HepG2 (cell line): ENCODE results near the gene ANO10. TPM values are rescaled to one million over a fixed set of nuclear protein-coding genes. Genes with fewer than 3 reads are reported as not detected.

Source experiments
- ATAC-seq: fragments of 200-7000 bp; cut with Tn5 transposase; 3 replicates; pipeline ENCODE4 v1.9.1; 2020; ENCODE audit warnings: mild to moderate bottlenecking, moderate library complexity
- BruUV-seq: library from RNA; stranded (reverse); fragments of 400-500 nt; replicated peaks from 2 replicates; lab custom pipeline; 2021; lab: Mats Ljungman, UMichigan
- CTCF ChIA-PET: fragments of 300-600 bp; formaldehyde crosslinking; extraction: SDS; loops from one replicate; lab custom pipeline; 2021; ENCODE audit warnings: low total read pairs, inconsistent platforms, low intra/inter-chr PET ratio; lab: Yijun Ruan, JAX
- POLR2A ChIA-PET: fragments of 350-600 bp; sonication (Branson Sonifier 250); formaldehyde crosslinking; loops from one replicate; lab custom pipeline; 2020; ENCODE audit warnings: antibody characterized with exemption, inconsistent platforms; lab: Yijun Ruan, JAX
- DNase-seq: peaks from one replicate; pipeline ENCODE4 v3.0.0-alpha.2; 2015; ENCODE audit warnings: low spot score
- FAIRE-seq: peaks from 3 replicates; lab custom pipeline; 2011; peaks lifted over from hg19 to GRCh38; lab: Jason Lieb, UNC
- H2AFZ ChIP-seq: one replicate; pipeline ENCODE4 v1.6.1; 2011; ENCODE audit warnings: low read length, inconsistent platforms
- H3K27ac ChIP-seq: fragments of 300-600 bp; 3 replicates; pipeline ENCODE4 v1.8.0; 2011; ENCODE audit warnings: mixed run types, mild to moderate bottlenecking, mixed read lengths, low read length, inconsistent platforms; ENCODE audit not compliant: insufficient read depth; ENCODE audit errors: extremely low read length
- H3K27me3 ChIP-seq, 2 experiments: fragments of 200-600 bp in 1 of 2; 2 replicates in 1 of 2; 3 replicates in 1 of 2; pipeline versions ENCODE4 v1.6.0 to v1.8.0; 2011; ENCODE audit warnings: low read length in 2 of 2, mild to moderate bottlenecking in 2 of 2, moderate library complexity in 2 of 2, inconsistent platforms in 1 of 2; ENCODE audit not compliant: insufficient read depth in 2 of 2, control insufficient read depth in 1 of 2
- H3K36me3 ChIP-seq, 2 experiments: fragments of 200-600 bp in 1 of 2; replicated peaks in 1 of 2; 2 replicates in 1 of 2; 3 replicates in 1 of 2; pipeline versions ENCODE4 v1.5.1 to v1.8.0; 2011; ENCODE audit warnings: low read length in 2 of 2, inconsistent platforms in 1 of 2; ENCODE audit not compliant: insufficient read depth in 2 of 2, control insufficient read depth in 1 of 2
- H3K4me1 ChIP-seq: 2 replicates; pipeline ENCODE4 v1.5.1; 2012; ENCODE audit warnings: low read length, inconsistent platforms; ENCODE audit not compliant: insufficient read depth
- H3K4me2 ChIP-seq: 2 replicates; pipeline ENCODE4 v1.6.0; 2011; ENCODE audit warnings: low read depth, low read length, inconsistent platforms
- H3K4me3 ChIP-seq, 3 experiments: fragments of 200-600 bp in 1 of 3; sonication (generic), shearing (Covaris generic) in 1 of 3; replicated peaks in 1 of 3; 2 replicates each; pipeline ENCODE4 v1.5.1; 2011 to 2016; ENCODE audit warnings: low read length in 3 of 3, inconsistent platforms in 2 of 3, low read depth in 2 of 3, mild to moderate bottlenecking in 2 of 3, control low read depth in 1 of 3, mixed read lengths in 1 of 3; ENCODE audit not compliant: insufficient read depth in 1 of 3
- H3K79me2 ChIP-seq: one replicate; pipeline ENCODE4 v1.6.1; 2011; ENCODE audit warnings: low read length, inconsistent platforms; ENCODE audit not compliant: insufficient read depth
- H3K9ac ChIP-seq: 2 replicates; pipeline ENCODE4 v1.6.0; 2011; ENCODE audit warnings: mild to moderate bottlenecking, low read depth, low read length, inconsistent platforms; ENCODE audit not compliant: insufficient read depth
- H3K9me3 ChIP-seq: 2 replicates; pipeline ENCODE4 v1.5.1; 2012; ENCODE audit warnings: mild to moderate bottlenecking, low read length
- H4K20me1 ChIP-seq: 2 replicates; pipeline ENCODE4 v1.6.0; 2011; ENCODE audit warnings: inconsistent platforms, mild to moderate bottlenecking, low read length, moderate library complexity; ENCODE audit not compliant: insufficient read depth
- ARID3A ChIP-seq: IDR thresholded peaks from 2 replicates; pipeline ENCODE4 v1.6.1; 2012; ENCODE audit warnings: low read depth, low read length, improper control_type of control experiment
- HNF1B ChIP-seq: sonication (generic); formaldehyde crosslinking; IDR thresholded peaks from 2 replicates; pipeline ENCODE4 v1.5.1; 2020; ENCODE audit warnings: mild to moderate bottlenecking, moderate library complexity, missing genetic modification reagents
- KAT2B ChIP-seq: fragments of 150-350 bp; IDR thresholded peaks from 2 replicates; pipeline ENCODE4 v1.6.1; 2014; ENCODE audit warnings: low read depth, low read length, borderline replicate concordance
- MAFK ChIP-seq, 2 experiments: IDR thresholded peaks in 1 of 2; conservative IDR thresholded peaks in 1 of 2; 2 replicates each; pipeline ENCODE4 v1.6.1; 2011; ENCODE audit warnings: improper control_type of control experiment in 2 of 2, low read length in 2 of 2
- USF2 ChIP-seq, 2 experiments: sonication (generic) in 1 of 2; formaldehyde crosslinking in 1 of 2; IDR thresholded peaks; 2 replicates each; pipeline versions ENCODE4 v1.5.1 to v1.6.1; 2011 to 2020; ENCODE audit warnings: borderline replicate concordance in 1 of 2, low read depth in 1 of 2, low read length in 1 of 2, mild to moderate bottlenecking in 1 of 2, missing genetic modification reagents in 1 of 2, moderate library complexity in 1 of 2
- ZNF253 ChIP-seq: sonication (generic); formaldehyde crosslinking; IDR thresholded peaks from 2 replicates; pipeline ENCODE4 v1.8.0; 2022; ENCODE audit warnings: mild to moderate bottlenecking, missing genetic modification reagents, borderline replicate concordance
- WGBS: methylation state at CpG from one replicate; pipeline ENCODE4 v1.1.6; 2017; ENCODE audit warnings: low lambda C conversion rate; 5-methylcytosine and 5-hydroxymethylcytosine counted together
- in situ Hi-C: cut with HindIII; loops from 2 replicates; pipeline ENCODE4 v1.10.0; 2017; ENCODE audit warnings: low pct_unique_long_range_greater_than_20kb; ENCODE audit not compliant: extremely low pct_ligation_motif_present
- intact Hi-C: fragments of 100-400 bp; cut with micrococcal nuclease; formaldehyde crosslinking; loops from one replicate; pipeline ENCODE4 v1.10.0; 2022; ENCODE audit not compliant: unreplicated experiment
- polyA plus RNA-seq, 8 experiments: library from polyadenylated mRNA; depleted of rRNA in 3 of 8; stranded (reverse) in 7 of 8; unstranded in 1 of 8; fragments of >200 nt; fragmentation: Illumina TruSeq in 4 of 8; extraction: Trizol in 4 of 8; gene quantifications; 2 replicates each; pipeline versions ENCODE4 v1.2.1 to v1.2.3, GENCODE V29; 2011 to 2016; ENCODE audit warnings: low read depth in 4 of 8, missing spikeins in 1 of 8, mixed read lengths in 1 of 8; ENCODE audit not compliant: insufficient read depth in 1 of 8
- total RNA-seq, 5 experiments: library from RNA; depleted of rRNA; stranded (reverse); fragments of >200 nt; fragmentation: Illumina TruSeq; extraction: Trizol; gene quantifications; 2 replicates each; pipeline ENCODE4 v1.2.3, GENCODE V29; 2016; ENCODE audit warnings: low read depth in 1 of 5
- TF ChIP-seq, protein P1 (sequence below): sonication (generic); formaldehyde crosslinking; IDR thresholded peaks from 2 replicates; pipeline ENCODE4 v1.4.0; 2020; ENCODE audit warnings: mild to moderate bottlenecking, missing genetic modification reagents, borderline replicate concordance

Gene ANO10
- total and polyA plus RNA-seq, 2 of the 13 experiments (the other 11 are each of a cell fraction or from before 2014, with no cell fraction given) = 10.4 to 13.1 TPM

GRCh38 chr3:43638594-43639447 lies 17.0 kb upstream of the ANO10 start:
- Histone ChIP-seq H3K27ac (no peak overlapping the region), H3K9me3 (no peaks in the 10 kb centered on the region), H3K27me3 (no peaks in the 10 kb centered on the region), H3K79me2 (no peaks in the 10 kb centered on the region), H3K4me3 (peak overlapping the region in 1 of 3 experiments; percentile 26; a peak in 1 of 6 replicates), H3K36me3 (no peaks in the 10 kb centered on the region), H4K20me1 (no peaks in the 10 kb centered on the region), H2AFZ (no peak overlapping the region), H3K4me1 (peaks cover 11% of the 10 kb centered on the region), H3K9ac (no peak overlapping the region), H3K4me2 (peak overlapping the region; percentile 50)
- no peak for DNase-seq
- POLR2A ChIA-PET = no interaction called here
- FAIRE-seq = peak; percentile 32
- intact Hi-C loops (loop anchor here (1.0 kb wide), 1 partner anchor 95 kb away; no protein-coding TSS in a partner anchor), in situ Hi-C loops (loop anchor here (10.0 kb wide), 1 partner anchor 94 kb away; no protein-coding TSS in a partner anchor)
- CTCF ChIA-PET = no interaction called here
- no TSS peak for BruUV-seq
- ATAC-seq = peak; percentile 85
- WGBS = under 1% methylated on average over 7 of the region's 9 CpGs
- TF ChIP-seq HNF1B (CRISPR knock-in tag) = no peak
- no peak for TF ChIP-seq ARID3A
- TF ChIP-seq USF2 (IDR thresholded peaks at IDR 0.05; ENCODE audit: low read depth, low read length) = no peak
- TF ChIP-seq USF2 (CRISPR knock-in tag; IDR thresholded peaks at IDR 0.05; ENCODE audit: borderline replicate concordance) = no peak
- no peak for TF ChIP-seq KAT2B
- no peak for TF ChIP-seq ZNF253
- TF ChIP-seq MAFK (conservative IDR thresholded peaks at IDR 0.05 in 1 of 2, IDR thresholded peaks at IDR 0.05 in 1 of 2; ENCODE audit: low read length in 2 of 2) = 0 out of 4 replicates have a peak, but pooled peaks of 1 of the 2 experiments have one; percentile 10
- TF ChIP-seq, protein P1, sequence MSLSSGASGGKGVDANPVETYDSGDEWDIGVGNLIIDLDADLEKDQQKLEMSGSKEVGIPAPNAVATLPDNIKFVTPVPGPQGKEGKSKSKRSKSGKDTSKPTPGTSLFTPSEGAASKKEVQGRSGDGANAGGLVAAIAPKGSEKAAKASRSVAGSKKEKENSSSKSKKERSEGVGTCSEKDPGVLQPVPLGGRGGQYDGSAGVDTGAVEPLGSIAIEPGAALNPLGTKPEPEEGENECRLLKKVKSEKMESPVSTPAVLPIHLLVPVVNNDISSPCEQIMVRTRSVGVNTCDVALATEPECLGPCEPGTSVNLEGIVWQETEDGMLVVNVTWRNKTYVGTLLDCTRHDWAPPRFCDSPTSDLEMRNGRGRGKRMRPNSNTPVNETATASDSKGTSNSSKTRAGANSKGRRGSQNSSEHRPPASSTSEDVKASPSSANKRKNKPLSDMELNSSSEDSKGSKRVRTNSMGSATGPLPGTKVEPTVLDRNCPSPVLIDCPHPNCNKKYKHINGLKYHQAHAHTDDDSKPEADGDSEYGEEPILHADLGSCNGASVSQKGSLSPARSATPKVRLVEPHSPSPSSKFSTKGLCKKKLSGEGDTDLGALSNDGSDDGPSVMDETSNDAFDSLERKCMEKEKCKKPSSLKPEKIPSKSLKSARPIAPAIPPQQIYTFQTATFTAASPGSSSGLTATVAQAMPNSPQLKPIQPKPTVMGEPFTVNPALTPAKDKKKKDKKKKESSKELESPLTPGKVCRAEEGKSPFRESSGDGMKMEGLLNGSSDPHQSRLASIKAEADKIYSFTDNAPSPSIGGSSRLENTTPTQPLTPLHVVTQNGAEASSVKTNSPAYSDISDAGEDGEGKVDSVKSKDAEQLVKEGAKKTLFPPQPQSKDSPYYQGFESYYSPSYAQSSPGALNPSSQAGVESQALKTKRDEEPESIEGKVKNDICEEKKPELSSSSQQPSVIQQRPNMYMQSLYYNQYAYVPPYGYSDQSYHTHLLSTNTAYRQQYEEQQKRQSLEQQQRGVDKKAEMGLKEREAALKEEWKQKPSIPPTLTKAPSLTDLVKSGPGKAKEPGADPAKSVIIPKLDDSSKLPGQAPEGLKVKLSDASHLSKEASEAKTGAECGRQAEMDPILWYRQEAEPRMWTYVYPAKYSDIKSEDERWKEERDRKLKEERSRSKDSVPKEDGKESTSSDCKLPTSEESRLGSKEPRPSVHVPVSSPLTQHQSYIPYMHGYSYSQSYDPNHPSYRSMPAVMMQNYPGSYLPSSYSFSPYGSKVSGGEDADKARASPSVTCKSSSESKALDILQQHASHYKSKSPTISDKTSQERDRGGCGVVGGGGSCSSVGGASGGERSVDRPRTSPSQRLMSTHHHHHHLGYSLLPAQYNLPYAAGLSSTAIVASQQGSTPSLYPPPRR (CRISPR knock-in tag) = no peak
